NOMO-1 (cell line): ENCODE results near the gene ZFTA.
"Not testable (repeated sequence)": the region's sequence is repeated elsewhere in the genome, so short reads cannot be mapped to it uniquely, and the experiment has no call there.

ENCODE experiments used
- DNase-seq, 2 experiments: peaks; one replicate each; lab custom pipeline; 2025; ENCODE audit not compliant: unreplicated experiment in 2 of 2; lab: John Stamatoyannopoulos, UW

Gene ZFTA

DNA sequence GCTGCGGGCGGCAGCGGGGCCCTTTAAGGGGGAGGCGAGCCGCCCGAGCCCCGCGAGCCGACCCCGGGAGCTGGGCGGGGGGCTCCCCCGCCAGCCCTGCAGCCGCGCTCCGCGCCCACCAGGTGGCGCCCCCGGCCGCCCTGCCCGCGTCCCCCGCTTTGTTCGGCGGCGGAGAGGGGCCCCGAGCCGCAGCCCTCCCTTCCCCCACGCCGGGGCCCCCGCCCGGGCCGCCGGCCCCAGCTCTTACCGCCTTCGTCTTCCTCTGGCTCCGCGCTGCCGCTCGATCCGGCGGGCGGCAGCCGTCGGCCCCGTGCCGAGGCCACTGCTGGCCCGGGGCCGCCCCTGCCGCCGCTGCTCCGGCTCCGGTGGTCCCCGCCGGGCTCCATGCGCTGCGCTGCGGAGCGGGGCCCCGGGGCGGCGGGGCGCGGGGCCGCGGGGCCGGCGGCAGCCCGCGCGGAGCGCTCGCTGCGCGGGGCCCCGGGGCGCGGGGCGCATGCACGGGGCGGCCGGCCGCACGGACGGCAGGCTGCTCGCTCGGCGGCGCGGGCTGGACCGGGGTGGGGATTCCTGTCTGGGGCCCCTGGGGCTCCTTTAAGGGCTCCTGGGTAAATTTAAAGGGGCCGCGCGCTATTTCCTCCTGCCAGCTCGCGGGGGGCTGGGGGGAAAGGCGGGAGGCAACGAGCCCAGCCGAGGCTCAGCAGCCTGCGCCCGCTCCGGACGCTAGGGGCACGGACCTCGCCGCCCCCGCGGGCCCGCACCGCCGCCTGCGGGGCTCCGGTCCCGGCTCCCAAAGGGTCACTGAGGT is at the start of gene ZFTA:
TSS of gene ZFTA (minus strand) at position 539 of the 805 bp plus-strand sequence. CDS start at position 386, 153 bp downstream.
- peak; percentile 47 to 56 for DNase-seq

DNA sequence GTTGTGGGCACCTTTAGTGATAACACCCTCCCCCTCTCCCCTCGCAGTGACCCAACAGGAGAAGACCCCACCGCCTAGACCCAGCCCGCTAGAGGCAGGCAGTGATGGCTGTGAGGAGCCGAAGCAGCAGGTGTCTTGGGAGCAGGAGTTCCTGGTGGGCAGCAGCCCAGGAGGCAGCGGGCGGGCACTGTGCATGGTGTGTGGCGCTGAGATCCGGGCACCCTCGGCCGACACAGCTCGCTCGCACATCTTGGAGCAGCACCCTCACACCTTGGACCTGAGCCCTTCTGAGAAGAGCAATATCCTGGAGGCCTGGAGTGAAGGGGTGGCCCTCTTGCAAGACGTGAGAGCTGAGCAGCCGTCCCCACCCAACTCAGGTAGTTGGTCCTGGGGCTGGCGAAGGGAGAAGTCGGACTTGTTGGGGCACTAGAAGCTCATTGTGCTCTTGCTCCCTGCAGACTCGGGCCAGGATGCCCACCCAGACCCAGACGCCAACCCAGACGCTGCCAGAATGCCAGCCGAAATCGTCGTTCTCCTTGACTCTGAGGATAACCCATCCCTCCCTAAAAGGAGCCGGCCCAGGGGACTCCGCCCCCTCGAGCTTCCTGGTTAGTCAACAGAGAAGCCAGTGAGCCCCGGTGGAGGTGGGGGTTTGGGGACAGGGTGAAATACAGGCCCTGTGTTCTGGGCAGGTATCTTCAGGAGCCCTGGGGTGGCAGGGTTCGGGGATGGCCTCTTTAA is 49.4 kb upstream of the ZFTA start:
- no peak for DNase-seq

GRCh38 chr11:63816732-63817131 is 48.2 kb upstream of the ZFTA start:
- no peak for DNase-seq

DNA sequence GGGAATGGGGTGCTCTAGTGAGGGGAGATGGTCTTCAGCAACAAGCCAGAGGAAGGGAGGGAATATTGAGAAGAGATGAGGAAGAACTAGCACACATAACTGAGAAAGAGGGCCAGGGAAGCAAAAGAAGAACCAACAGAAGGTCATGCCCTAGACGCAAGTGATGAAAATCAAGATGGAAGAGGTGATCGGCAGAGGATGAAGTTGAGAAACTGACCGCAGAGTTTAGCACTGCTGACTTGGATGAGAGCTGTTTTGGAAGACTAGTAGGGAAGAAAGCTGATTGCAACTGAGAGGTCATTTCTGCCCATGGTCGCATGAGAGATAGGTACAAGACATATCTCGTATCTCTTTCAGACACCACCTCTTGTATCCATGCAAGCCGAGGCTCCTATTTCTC is 47.6 kb upstream of the ZFTA start:
- DNase-seq: no peak

DNA sequence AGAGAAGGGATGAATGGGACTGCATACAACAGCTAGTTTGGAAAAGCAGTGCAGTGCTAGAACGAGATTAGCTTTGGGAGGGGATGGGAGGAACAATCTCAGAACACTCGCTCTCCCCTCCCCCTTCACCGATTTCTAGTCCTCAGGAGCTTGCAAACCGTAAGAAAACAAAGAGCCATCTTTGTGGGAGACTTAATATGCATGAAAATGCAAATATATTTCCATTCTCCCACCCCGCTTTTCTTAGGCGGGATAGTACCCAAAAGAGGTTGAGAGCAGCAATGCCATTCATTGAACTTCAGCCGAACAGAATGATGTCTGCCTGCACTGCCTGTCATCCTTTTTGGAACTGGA is 45.8 kb upstream of the ZFTA start:
- no peak for DNase-seq

GRCh38 chr11:63813563-63814382 is 45.2 kb upstream of the ZFTA start:
- DNase-seq: peak; percentile 25 to 36

- DNase-seq: peak; percentile 45 to 59
Observed at GRCh38 chr11:63813035-63813562, 44.5 kb upstream of the ZFTA start, which contains the start of gene SPINDOC. Gene SPINDOC, plus strand, starts transcription at chr11:63813456. Its CDS starts 231 bp downstream, at chr11:63813687.

DNA sequence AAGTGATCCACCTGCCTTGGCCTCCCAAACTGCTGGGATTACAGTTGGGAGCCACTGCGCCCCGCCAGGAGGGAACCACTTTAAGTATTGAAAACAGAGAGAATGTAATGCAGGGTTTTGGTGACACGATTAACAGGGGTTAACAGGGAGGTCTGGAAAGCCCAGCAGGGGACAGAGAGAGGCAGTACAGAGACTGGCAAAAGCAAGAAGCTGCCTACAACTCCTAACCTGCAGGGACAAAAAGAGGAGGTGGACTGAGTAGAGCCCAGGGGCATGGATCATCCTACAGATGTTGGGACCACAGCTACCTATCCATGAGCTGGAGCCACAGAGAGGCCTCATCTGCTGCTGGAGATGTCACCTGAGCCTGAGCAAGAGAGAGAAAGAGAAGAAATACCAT is 42.9 kb upstream of the ZFTA start:
- no peak for DNase-seq

DNA sequence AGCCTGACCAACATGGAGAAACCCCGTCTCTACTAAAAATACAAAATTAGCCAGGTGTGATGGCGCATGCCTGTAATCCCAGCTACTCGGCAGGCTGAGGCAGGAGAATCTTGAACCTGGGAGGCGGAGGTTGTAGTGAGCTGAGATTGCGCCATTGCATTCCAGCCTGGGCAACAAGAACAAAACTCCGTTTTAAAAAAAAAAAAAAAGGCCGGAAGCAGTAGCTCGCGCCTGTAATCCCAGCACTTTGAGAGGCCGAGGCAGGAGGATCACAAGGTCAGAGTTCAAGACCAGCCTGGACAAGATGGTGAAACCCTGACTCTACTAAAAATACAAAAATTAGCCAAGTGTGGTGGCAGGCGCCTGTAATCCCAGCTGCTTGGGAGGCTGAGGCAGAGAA is 41.8 kb upstream of the ZFTA start:
- not testable (repeated sequence) for DNase-seq

DNA sequence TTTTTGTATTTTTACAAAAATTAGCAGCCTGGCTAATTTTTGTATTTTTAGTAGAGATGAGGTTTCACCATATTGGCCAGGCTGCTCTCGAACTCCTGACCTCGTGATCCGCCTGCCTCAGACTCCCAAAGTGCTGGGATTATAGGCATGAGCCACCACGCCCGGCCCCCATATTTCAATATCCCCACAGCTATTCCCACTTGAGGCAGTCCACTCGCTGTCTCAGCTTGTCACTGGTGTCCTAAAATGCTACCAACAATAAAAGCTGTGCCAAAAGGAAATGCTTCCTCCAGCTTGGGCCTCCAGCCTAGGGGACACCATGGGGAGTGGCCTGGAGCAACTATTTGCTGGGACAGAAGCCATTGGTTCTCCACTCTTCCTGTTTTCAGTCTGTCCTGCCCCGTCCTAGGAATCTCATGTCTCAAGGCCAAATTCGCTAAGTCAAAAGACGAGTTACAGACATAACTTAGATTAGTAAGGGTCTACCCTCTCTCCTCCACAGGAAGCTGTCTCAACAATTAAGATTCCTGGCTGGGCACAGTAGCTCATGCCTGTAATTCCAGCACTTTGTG is 37.4 kb upstream of the ZFTA start:
- DNase-seq: no peak

DNA sequence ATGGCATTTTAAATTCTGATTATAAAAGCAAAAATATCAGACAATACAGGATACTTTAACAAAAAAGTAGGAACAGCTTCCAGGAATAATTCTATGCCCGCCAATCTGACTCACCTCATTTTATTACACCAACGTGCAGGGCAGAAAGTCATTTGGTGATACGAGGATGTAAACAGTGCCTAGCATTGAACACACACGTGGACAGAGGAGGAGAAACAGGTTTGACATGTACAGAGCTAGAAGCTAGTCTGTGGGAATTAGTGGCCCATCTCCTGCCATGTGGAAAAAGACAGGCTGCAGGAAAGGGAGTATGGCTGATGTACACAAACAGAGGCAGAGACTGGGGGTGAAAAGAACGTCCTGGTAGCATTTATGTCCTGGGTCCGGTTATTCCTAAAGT is 35.7 kb upstream of the ZFTA start:
- no peak for DNase-seq

GRCh38 chr11:63802637-63803414 is 34.3 kb upstream of the ZFTA start:
- DNase-seq: no peak

DNA sequence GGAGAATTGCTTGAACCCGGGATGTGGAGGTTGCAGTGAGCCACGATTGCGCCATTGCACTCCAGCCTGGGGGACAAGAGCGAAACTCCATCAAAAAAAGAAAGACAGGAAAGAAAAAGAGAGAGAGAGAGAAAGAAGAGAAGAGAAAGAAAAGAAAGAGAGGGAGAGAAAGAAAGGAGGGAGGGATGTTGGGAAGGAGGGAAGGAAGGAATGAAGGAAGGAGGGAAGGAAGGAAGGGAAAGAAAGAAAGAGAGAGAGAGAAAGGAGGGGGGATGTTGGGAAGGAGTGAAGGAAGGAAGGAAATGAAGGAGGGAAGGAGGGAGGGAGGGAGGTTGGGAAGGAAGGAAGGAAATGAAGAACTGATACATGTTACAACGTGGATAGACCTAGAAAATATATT is 32.3 kb upstream of the ZFTA start:
- DNase-seq: no peak

- DNase-seq: no peak
Observed at GRCh38 chr11:63795066-63795465, 26.5 kb upstream of the ZFTA start.

- no peak for DNase-seq
Observed at GRCh38 chr11:63793161-63793560, 24.6 kb upstream of the ZFTA start.

DNA sequence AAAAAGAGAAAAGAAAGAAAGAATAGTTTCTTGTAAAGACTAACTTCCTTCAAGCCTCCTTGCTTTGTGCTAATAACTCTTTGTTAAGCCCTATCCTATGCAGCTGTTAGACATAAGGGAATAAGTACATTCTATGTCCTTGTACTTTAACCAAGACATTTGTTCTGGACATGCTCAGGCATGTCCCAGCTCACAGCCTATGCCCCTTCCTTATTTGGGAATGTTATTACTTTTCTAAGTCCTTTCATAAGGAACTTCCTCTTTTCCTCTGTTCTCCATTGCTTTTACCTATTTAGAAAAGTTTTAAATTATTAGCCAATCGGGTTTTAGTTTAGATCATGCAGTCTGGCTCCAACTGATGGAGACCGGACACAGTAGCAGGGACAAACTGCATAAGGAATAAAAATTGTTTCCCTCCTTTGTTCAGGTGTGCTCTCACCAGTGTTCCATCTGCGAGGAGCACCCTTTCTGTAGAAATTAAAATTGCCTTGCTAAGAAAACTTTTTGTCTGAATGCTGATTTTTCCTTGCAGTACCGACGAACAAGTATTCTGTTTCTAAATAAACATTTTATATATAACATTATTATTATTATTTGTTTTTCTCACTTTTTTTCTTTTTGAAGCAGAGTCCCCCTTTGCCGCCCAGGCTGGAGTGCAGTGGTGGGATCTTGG is 23.1 kb upstream of the ZFTA start:
- DNase-seq: no peak

DNA sequence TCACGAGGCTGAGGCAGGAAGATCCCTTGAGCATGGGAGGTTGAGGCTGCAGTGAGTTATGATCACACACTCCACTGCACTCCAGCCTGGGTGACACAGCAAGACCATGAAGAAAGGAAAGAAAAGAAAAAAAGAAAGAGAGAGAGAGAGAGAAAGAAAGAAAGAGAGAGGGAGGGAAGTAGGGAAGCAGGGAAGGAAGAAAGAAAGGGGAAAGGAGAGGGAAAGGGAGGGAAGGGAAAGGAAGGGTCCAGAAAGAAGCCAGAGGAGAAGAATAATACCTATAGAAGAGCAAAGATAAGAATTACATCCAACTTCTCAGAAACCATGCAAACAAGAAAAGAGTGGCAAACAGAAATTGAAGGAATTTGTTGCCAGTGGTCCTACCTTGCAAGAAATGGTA is 17.2 kb upstream of the ZFTA start:
- no peak for DNase-seq

DNA sequence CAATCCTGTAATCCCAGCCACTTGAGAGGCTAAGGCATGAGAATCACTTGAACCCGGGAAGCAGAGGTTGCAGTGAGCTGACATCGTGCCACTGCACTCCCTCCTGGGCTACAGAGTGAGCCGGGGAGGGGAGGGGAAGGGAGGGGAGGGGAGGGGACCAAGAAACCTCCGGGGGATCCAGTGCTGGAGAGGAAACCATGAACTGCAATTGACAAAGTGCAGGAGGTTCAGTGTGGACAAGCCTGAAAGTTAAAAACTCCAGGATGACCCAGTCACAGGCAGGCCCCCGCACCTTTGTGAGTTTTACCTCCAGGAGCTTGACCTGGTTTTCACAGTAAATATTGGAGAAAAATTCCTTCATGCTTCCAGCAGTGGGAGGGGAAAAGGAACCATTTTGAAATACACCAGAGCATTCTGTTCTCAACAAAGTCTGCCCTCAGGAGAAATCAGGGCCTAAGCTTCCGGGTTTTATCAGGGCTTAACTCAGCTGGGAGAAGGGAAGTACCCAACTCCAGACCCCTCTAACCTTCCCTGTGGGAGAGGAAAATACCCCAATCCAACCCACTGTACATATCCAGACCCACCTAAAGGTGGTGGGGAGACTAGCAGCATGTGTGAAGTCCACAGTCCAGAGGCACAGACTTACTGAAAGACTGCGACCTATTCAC is 15.5 kb upstream of the ZFTA start:
- no peak for DNase-seq

GRCh38 chr11:63782749-63783148 is 14.2 kb upstream of the ZFTA start:
- no peak for DNase-seq
